Colonic mucosa (tissue), 4 donors: ENCODE data around the gene CDH4. TPM values are rescaled to one million over a fixed set of nuclear protein-coding genes. Genes with fewer than 3 reads are reported as not detected.

ENCODE experiments used
- DNase-seq: peaks from one replicate; pipeline ENCODE4 v3.0.0-alpha.2; 2020
- H3K27ac ChIP-seq: fragments of 200-600 bp; one replicate; pipeline ENCODE4 v1.8.0; 2021
- H3K27me3 ChIP-seq: fragments of 200-600 bp; one replicate; pipeline ENCODE4 v1.8.0; 2021
- H3K36me3 ChIP-seq: fragments of 200-600 bp; one replicate; pipeline ENCODE4 v1.8.0; 2021
- H3K4me1 ChIP-seq: fragments of 200-600 bp; one replicate; pipeline ENCODE4 v1.8.0; 2021; ENCODE audit warnings: mild to moderate bottlenecking
- H3K4me3 ChIP-seq: fragments of 200-600 bp; one replicate; pipeline ENCODE4 v1.8.0; 2021
- H3K9ac ChIP-seq, 2 donors: one replicate each; pipeline ENCODE4 v1.7.0; 2013; ENCODE audit warnings: control low read depth in 2 of 2, low read depth in 2 of 2, low read length in 2 of 2
- H3K9me3 ChIP-seq: fragments of 200-600 bp; one replicate; pipeline ENCODE4 v1.8.0; 2021
- CTCF ChIP-seq: fragments of 200-600 bp; IDR thresholded peaks from one replicate; pipeline ENCODE4 v1.8.0; 2022; ENCODE audit warnings: antibody characterized with exemption, mild to moderate bottlenecking
- intact Hi-C: fragments of 100-400 bp; cut with DNase I; formaldehyde crosslinking; loops from one replicate; pipeline ENCODE4 v1.14.1; 2022
- total RNA-seq, 2 donors: library from RNA; stranded (reverse); fragmentation: NEBNext Ultra II Directional in 1 of 2; extraction: Animal tissue kit (Norgen Biotek cat#: 25700) in 1 of 2; gene quantifications; one replicate each; pipeline ENCODE4 v1.2.1, GENCODE V29; 2021
- donor health status: healthy.
- donor health status: DM: no; HTN: no; CAD: no.
- donor health status: DM: no; HTN: no; CAD: no.

The CDH4 gene
- total RNA-seq, 2 donors from 2014 or later, result 0.08 TPM; not detected in 1

- Histone ChIP-seq H3K27ac (no peak overlapping the region), H3K4me1 (no peaks in the 10 kb centered on the region), H3K36me3 (no peaks in the 10 kb centered on the region), H3K4me3 (no peak overlapping the region), H3K9me3 (no peaks in the 10 kb centered on the region), H3K9ac (no peak overlapping the region), H3K27me3 (no peaks in the 10 kb centered on the region)
- no peak for TF ChIP-seq CTCF
- intact Hi-C loops, result no loop called here
- DNase-seq, result no peak
Measured at GRCh38 chr20:61340157-61340556, 88.1 kb downstream of the CDH4 start.

GRCh38 chr20:61341605-61342004 lies 89.5 kb downstream of the CDH4 start:
- Histone ChIP-seq H3K4me3 (no peak overlapping the region), H3K9ac (no peak overlapping the region), H3K27me3 (no peaks in the 10 kb centered on the region), H3K27ac (no peak overlapping the region), H3K36me3 (no peaks in the 10 kb centered on the region), H3K9me3 (no peaks in the 10 kb centered on the region), H3K4me1 (no peaks in the 10 kb centered on the region)
- intact Hi-C loops, result no loop called here
- no peak for DNase-seq
- no peak for TF ChIP-seq CTCF

- no peak for DNase-seq
- H3K9me3 ChIP-seq, result no peaks in the 10 kb centered on the region
- H3K4me3 ChIP-seq, result no peak overlapping the region
- no peak overlapping the region for H3K9ac ChIP-seq
- no peaks in the 10 kb centered on the region for H3K36me3 ChIP-seq
- no peak for TF ChIP-seq CTCF
- no peak overlapping the region for H3K27ac ChIP-seq
- no peaks in the 10 kb centered on the region for H3K4me1 ChIP-seq
- no peaks in the 10 kb centered on the region for H3K27me3 ChIP-seq
- intact Hi-C loops, result no loop called here
Measured at GRCh38 chr20:61343934-61344333, 91.9 kb downstream of the CDH4 start.

- H3K4me3 ChIP-seq, result no peak overlapping the region
- no peaks in the 10 kb centered on the region for H3K27me3 ChIP-seq
- intact Hi-C loops, result no loop called here
- no peak overlapping the region for H3K9ac ChIP-seq
- no peaks in the 10 kb centered on the region for H3K9me3 ChIP-seq
- no peak overlapping the region for H3K27ac ChIP-seq
- no peak for TF ChIP-seq CTCF
- DNase-seq, result no peak
- H3K36me3 ChIP-seq, result no peaks in the 10 kb centered on the region
- H3K4me1 ChIP-seq, result no peaks in the 10 kb centered on the region
Measured at GRCh38 chr20:61345656-61346055, 93.6 kb downstream of the CDH4 start.

- H3K9me3 ChIP-seq, result no peaks in the 10 kb centered on the region
- no peak overlapping the region for H3K27ac ChIP-seq
- intact Hi-C loops, result no loop called here
- TF ChIP-seq CTCF, result no peak
- no peak overlapping the region for H3K9ac ChIP-seq
- no peaks in the 10 kb centered on the region for H3K36me3 ChIP-seq
- no peaks in the 10 kb centered on the region for H3K27me3 ChIP-seq
- no peak overlapping the region for H3K4me3 ChIP-seq
- no peak for DNase-seq
- no peaks in the 10 kb centered on the region for H3K4me1 ChIP-seq
Measured at GRCh38 chr20:61346996-61347395, 94.9 kb downstream of the CDH4 start.

GRCh38 chr20:61347443-61347842 lies 95.4 kb downstream of the CDH4 start:
- Histone ChIP-seq H3K27ac (no peak overlapping the region), H3K27me3 (no peaks in the 10 kb centered on the region)
- no peak for TF ChIP-seq CTCF

More at GRCh38 chr20:61347443-61347842, 95.4 kb downstream of the CDH4 start:
- H3K9me3 ChIP-seq, result no peaks in the 10 kb centered on the region
- no peaks in the 10 kb centered on the region for H3K36me3 ChIP-seq
- H3K9ac ChIP-seq, result no peak overlapping the region
- no peak overlapping the region for H3K4me3 ChIP-seq
- no peaks in the 10 kb centered on the region for H3K4me1 ChIP-seq
- intact Hi-C loops, result no loop called here
- DNase-seq, result no peak
